Measurements from ENCODE around the gene POP7.

The POP7 gene

DNA sequence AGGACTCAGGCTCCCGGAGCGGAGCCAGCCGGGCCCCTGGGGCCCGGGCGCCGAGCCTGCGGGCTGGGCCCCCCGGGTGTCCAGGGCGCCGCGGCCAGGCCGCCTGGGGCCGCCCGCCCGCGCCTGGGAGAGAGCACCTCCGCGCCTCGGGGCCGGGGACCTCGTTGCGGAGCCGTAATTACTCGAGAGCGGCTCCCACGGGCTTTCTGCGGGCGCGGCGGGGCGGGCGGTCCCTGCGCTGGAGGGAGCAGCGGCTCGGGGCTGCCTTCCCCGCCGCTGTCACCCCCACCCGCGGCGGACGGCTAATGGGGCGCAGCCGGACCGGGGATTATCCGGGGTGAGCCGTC lies 30.8 kb upstream of the POP7 start:
- Histone ChIP-seq H3K27me3 (ENCODE audit: insufficient read depth, low read length) (no peaks in the 10 kb centered on the region), H3K9me3 (ENCODE audit: low read length) (no peaks in the 10 kb centered on the region), H3K4me1 (ENCODE audit: insufficient read depth, low read length) (peaks cover 6% of the 10 kb centered on the region), H3K36me3 (ENCODE audit: insufficient read depth, low read length) (peaks cover 35% of the 10 kb centered on the region), H3K4me3 (ENCODE audit: low read length) (peak overlapping the region; percentile 97), H2AFZ (ENCODE audit: low read depth, low read length) (no peak overlapping the region)

DNA sequence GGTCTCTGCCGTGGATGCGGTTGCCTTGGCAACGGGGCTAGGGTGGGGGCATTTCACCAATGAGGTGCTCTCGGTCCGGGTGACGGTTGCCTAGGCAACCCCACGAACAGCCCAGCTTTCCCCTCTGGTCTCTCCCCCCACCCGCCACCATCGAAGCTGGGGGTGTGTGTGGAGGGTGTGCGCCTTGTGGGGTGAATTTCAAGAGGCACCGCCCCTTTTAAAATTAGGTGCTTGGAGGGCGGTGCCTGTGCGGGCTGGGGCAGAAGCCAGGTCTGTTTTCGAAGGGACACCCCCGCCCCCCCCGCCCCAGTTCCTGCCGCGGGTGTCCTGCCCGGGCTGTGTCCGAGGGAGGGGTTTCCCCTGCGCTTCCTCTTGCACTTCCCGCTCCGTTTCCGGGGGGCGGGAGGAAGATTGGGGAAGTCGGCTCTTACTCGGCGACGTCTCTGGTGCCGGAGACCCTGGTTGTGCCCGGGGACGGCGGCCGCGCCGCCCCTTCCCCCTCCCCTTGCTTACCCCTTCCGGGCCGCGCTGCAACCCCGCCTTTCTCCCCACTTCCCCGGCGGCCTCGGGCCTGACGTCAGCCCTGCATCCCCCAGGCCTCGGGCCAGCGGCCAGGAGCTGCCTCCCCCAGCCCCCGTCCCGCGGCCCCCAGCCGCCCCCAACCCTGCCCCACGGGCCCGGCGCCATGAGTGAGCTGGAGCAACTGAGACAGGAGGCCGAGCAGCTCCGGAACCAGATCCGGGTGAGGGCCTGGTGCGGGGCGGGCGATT lies 30.2 kb upstream of the POP7 start:
- Histone ChIP-seq H2AFZ (ENCODE audit: low read depth, low read length) (no peak overlapping the region), H3K36me3 (ENCODE audit: insufficient read depth, low read length) (peaks cover 41% of the 10 kb centered on the region), H3K9me3 (ENCODE audit: low read length) (no peaks in the 10 kb centered on the region), H3K4me1 (ENCODE audit: insufficient read depth, low read length) (peaks cover 6% of the 10 kb centered on the region), H3K27me3 (ENCODE audit: insufficient read depth, low read length) (no peaks in the 10 kb centered on the region), H3K4me3 (ENCODE audit: low read length) (peak overlapping the region; percentile 97)

DNA sequence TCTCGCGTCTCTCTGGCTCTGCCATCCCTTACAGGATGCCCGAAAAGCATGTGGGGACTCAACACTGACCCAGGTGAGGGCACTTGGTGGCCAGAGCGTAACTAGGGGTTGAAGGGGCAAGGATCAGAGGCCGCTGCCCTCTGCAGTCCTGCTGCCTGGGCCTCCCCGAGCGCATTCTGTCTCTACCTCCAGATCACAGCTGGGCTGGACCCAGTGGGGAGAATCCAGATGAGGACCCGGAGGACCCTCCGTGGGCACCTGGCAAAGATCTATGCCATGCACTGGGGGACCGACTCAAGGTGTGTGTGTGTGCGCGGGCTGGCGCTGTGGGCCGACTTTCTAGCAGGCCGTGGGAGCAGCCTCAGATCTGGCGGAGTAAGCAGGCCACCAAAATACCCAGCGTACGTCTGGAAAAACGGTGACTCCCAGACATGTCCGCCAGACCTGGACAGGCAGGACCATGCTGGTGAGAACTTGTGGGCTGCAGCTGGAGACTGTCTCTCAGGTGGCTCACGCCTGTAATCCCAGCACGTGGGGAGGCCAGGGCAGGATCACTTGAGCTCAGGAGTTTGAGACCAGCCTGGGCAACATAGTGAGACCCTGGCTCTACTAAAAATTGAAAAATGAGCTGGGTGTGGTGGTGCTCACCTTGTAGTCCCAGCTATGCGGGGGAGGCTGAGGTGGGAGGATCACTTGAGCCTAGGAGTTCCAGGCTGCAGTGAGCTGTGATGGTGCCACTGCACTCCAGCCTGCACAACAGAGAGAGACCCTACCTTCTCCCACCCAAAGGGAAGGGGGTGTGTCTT lies 29.2 kb upstream of the POP7 start:
- H3K4me3 ChIP-seq (ENCODE audit: low read length): peak overlapping the region; percentile 97
- H2AFZ ChIP-seq (ENCODE audit: low read depth, low read length): no peak overlapping the region
- peaks cover 47% of the 10 kb centered on the region for H3K36me3 ChIP-seq (ENCODE audit: insufficient read depth, low read length)
- peaks cover 6% of the 10 kb centered on the region for H3K4me1 ChIP-seq (ENCODE audit: insufficient read depth, low read length)
- H3K9me3 ChIP-seq (ENCODE audit: low read length): no peaks in the 10 kb centered on the region
- H3K27me3 ChIP-seq (ENCODE audit: insufficient read depth, low read length): no peaks in the 10 kb centered on the region

DNA sequence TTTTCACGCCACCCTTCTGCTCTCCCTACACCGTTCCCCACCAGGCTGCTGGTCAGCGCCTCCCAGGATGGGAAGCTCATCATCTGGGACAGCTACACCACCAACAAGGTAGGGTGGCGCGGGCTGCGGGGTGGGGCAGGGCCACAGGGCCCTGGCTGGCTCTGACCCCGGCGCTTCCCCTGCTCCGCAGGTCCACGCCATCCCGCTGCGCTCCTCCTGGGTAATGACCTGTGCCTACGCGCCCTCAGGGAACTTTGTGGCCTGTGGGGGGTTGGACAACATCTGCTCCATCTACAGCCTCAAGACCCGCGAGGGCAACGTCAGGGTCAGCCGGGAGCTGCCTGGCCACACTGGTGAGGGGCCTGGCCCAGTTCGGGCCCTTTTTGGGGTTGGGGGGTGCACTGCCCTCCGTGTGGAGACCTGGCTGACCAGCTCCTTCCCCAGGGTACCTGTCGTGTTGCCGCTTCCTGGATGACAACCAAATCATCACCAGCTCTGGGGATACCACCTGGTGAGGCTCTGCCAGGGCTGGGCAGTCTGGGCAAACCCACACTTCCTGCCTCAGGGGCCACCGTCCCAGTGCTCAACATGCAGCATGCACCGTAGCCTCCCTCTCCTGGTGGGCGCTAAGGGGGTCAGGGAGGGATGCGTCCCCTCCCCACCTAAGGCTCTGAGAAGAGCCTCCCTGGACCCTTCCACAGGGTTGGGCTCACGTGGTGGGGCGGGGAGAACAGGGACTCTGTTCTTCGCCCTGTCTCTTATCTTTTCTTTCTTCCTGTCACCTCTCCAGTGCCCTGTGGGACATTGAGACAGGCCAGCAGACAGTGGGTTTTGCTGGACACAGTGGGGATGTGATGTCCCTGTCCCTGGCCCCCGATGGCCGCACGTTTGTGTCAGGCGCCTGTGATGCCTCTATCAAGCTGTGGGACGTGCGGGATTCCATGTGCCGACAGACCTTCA lies 28.3 kb upstream of the POP7 start:
- peaks cover 56% of the 10 kb centered on the region for H3K36me3 ChIP-seq (ENCODE audit: insufficient read depth, low read length)

DNA sequence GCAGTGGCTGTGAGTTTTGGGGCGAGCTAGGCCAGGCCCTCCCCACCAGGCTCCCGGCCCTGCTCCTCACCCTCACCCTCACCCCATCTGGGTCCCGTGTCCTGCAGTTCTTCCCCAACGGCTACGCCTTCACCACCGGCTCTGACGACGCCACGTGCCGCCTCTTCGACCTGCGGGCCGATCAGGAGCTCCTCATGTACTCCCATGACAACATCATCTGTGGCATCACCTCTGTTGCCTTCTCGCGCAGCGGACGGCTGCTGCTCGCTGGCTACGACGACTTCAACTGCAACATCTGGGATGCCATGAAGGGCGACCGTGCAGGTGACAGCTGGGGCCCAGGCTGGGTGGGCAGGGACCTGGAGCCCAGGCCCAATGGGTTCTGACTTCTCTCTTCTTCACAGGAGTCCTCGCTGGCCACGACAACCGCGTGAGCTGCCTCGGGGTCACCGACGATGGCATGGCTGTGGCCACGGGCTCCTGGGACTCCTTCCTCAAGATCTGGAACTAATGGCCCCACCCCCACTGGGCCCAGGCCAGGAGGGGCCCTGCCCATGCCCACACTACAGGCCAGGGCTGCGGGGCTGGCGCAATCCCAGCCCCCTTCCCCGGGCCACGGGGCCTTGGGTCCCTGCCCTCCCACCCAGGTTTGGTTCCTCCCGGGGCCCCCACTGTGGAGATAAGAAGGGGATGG lies 27.5 kb upstream of the POP7 start:
- Histone ChIP-seq H3K4me1 (ENCODE audit: insufficient read depth, low read length) (peaks cover 6% of the 10 kb centered on the region), H3K27me3 (ENCODE audit: insufficient read depth, low read length) (no peaks in the 10 kb centered on the region), H3K9me3 (ENCODE audit: low read length) (no peaks in the 10 kb centered on the region), H3K36me3 (ENCODE audit: insufficient read depth, low read length) (peaks cover 63% of the 10 kb centered on the region), H3K4me3 (ENCODE audit: low read length) (no peak overlapping the region), H2AFZ (ENCODE audit: low read depth, low read length) (no peak overlapping the region)

More for the DNA sequence above, 28.3 kb upstream of the POP7 start:
- Histone ChIP-seq H3K4me3 (ENCODE audit: low read length) (no peak overlapping the region), H3K9me3 (ENCODE audit: low read length) (no peaks in the 10 kb centered on the region), H3K27me3 (ENCODE audit: insufficient read depth, low read length) (no peaks in the 10 kb centered on the region), H2AFZ (ENCODE audit: low read depth, low read length) (no peak overlapping the region), H3K4me1 (ENCODE audit: insufficient read depth, low read length) (peaks cover 6% of the 10 kb centered on the region)

DNA sequence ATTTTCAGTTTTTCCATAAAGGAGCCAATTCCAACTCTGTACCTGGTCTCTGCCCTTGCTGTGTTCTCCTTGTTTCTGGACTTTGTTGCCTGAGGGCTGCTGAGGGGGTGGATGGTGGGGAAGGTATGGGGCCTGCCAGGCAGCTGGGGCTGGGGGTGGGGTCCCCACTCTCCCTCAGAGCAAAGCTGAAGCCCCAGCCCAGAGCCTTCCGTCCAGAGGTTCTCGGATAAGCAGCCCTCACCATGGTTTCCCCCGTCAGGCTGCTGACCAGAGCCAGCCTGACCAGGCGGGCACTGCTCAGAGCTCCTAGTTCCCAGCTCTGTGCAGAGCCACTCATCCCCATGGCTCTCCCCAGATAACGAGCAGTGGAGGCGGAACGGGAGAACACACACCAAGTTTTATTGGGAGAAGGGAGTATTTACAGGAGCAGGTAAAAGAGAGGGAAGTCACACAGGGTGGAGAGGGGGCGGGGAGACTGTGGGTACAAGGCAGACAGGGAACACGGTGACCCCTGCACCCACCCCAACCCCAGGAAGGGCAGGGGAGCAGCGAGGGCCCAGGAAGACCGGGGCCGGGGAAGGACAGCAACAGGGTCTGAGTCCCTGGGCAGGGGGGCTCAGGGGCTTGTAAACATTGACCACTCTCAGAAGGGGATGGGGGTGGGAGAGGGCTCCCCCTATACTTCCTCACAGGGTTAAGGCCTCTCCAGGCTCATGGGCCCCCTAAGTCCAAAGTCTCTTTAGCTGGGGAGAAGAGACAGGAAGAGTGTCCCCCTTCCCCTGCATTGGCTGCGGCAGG lies 26.6 kb upstream of the POP7 start:
- Histone ChIP-seq H3K36me3 (ENCODE audit: insufficient read depth, low read length) (peaks cover 69% of the 10 kb centered on the region), H3K27me3 (ENCODE audit: insufficient read depth, low read length) (no peaks in the 10 kb centered on the region), H3K4me1 (ENCODE audit: insufficient read depth, low read length) (peaks cover 6% of the 10 kb centered on the region), H3K9me3 (ENCODE audit: low read length) (no peaks in the 10 kb centered on the region), H3K4me3 (ENCODE audit: low read length) (no peak overlapping the region), H2AFZ (ENCODE audit: low read depth, low read length) (no peak overlapping the region)

DNA sequence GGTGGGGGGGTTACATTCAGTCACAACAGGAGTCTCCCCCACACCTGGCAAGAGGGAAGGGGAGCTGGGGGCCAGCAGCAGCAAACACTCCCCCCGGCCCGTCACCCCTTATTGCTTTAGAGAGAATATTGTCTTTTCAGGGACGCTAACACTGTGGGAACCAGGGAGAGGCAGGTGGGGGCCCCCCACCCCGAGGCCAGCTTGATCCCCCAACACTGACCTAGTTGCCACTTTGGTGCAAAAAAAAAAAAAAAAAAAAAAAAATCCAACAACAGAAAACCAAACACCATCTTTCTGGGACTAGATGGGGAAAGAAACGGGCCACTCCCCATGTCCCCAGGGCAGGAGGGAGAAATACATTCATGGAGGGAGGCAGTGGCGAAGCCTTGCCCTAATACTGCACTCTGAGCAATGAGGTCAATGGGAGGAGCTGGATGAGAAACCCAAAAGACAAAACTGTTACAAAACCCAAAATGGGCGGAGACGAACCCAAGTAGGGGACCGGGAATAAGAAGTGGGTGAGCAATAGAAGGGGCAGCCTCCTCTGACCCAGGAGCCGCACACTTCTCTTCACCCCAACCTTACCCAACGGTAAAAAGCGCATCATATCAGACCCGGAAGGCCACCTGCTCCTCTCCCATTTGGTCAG lies 25.9 kb upstream of the POP7 start:
- Histone ChIP-seq H3K9me3 (ENCODE audit: low read length) (no peaks in the 10 kb centered on the region), H3K4me1 (ENCODE audit: insufficient read depth, low read length) (peaks cover 6% of the 10 kb centered on the region), H3K27me3 (ENCODE audit: insufficient read depth, low read length) (no peaks in the 10 kb centered on the region), H2AFZ (ENCODE audit: low read depth, low read length) (no peak overlapping the region), H3K4me3 (ENCODE audit: low read length) (no peak overlapping the region), H3K36me3 (ENCODE audit: insufficient read depth, low read length) (peaks cover 76% of the 10 kb centered on the region)

DNA sequence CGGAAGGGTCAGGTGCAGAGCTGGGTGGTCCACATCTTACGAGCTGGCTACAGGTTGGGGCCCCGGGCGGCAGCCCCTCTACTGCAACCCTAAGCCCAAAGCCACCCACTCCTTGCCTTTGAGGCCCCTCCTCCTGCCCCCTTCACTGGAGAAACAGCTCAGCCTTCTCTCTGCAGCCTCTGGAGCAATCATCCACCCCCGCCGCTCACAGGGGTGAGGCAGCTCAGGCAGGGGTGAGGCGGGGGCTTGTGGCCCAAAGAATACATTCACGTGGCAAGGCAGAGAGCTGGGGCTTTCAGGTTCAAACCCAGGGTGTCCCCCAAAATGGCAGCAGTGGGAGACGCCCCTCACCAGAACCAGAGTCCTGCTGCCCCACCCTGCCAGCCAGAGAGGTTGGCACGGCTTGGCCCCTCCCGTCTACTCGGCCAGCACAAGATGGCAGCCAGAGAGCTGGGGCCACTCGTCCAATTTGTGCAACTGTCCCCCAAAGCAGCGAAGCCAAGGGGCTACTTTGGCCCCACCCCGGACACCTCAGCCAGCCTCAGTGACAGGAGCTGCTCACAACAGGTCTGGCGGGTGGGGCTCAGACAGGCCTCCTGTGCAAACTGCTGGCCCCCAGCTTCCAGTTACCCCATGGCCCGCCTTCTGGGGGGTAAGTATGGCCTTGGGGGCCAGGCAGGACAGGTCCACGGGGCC lies 25.2 kb upstream of the POP7 start:
- Histone ChIP-seq H3K9me3 (ENCODE audit: low read length) (no peaks in the 10 kb centered on the region), H3K4me1 (ENCODE audit: insufficient read depth, low read length) (peaks cover 6% of the 10 kb centered on the region), H3K27me3 (ENCODE audit: insufficient read depth, low read length) (no peaks in the 10 kb centered on the region), H3K4me3 (ENCODE audit: low read length) (no peak overlapping the region), H3K36me3 (ENCODE audit: insufficient read depth, low read length) (peaks cover 83% of the 10 kb centered on the region), H2AFZ (ENCODE audit: low read depth, low read length) (no peak overlapping the region)

DNA sequence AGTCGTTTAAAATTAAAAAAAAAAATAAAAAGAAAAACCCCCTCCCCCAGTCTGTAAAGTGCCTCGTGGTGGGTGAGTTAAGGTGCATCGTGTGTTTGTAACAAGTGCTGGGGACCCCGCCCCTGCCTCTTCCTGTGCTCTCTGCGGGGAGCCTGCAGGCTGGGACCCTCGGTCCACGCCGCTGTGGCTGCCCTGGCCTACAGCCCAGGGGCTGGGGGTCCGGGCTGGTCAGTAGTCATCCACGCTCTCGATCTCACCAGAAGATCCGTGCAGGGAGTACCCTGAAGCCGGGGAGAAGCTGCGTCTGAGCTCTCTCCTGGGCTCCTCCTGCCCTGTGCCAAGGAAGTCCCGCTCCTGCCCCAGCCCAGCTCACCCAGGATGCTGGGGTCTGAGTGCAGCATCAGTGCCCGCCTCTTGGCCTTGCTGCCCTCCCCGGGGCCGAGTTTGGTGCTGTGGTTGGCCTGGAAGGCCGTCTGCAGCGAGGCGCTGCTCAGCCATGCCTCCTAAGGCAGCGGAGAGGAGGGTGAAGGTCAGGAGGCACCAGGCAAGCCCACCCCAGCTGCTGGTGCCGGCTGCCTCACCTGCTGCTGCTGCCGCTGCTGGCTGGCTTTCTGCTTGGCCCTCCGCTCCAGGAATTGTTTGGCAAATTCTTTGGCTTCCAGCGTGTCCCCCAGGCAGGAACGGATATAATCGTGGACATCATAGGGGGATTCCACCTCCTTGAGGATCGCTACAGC lies 24.3 kb upstream of the POP7 start:
- Histone ChIP-seq H2AFZ (ENCODE audit: low read depth, low read length) (no peak overlapping the region), H3K36me3 (ENCODE audit: insufficient read depth, low read length) (peaks cover 91% of the 10 kb centered on the region)

DNA sequence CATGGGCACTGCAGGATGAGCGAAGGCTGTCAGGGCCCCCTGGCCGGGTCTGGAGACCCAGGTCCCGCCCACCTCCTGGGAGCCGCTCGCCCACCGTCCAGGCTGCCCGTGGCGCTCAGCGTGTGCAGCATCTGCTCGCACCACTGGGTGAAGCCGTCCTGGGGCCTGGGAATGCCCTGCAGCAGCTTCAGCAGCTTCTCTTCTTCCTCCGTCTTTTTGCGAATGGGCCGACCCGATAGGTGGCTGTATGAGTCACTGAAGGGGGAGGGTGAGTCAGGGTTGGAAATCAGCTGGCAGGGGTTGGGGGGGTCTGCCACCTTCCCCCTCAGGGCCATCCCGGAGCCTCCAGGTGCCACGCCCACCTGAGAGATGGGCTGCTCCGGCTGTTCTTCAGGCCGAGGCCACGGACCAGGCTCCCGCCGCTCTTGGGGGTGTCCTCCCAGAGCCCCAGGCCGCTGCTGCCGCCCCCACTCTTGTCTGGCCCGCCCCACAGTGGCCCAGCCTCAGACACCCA lies 23.6 kb upstream of the POP7 start:
- no peak overlapping the region for H2AFZ ChIP-seq (ENCODE audit: low read depth, low read length)
- H3K4me3 ChIP-seq (ENCODE audit: low read length): no peak overlapping the region
- H3K9me3 ChIP-seq (ENCODE audit: low read length): no peaks in the 10 kb centered on the region
- H3K36me3 ChIP-seq (ENCODE audit: insufficient read depth, low read length): peaks cover 90% of the 10 kb centered on the region
- H3K4me1 ChIP-seq (ENCODE audit: insufficient read depth, low read length): no peaks in the 10 kb centered on the region
- no peaks in the 10 kb centered on the region for H3K27me3 ChIP-seq (ENCODE audit: insufficient read depth, low read length)

More for the DNA sequence above, 24.3 kb upstream of the POP7 start:
- no peak overlapping the region for H3K4me3 ChIP-seq (ENCODE audit: low read length)
- no peaks in the 10 kb centered on the region for H3K27me3 ChIP-seq (ENCODE audit: insufficient read depth, low read length)
- H3K4me1 ChIP-seq (ENCODE audit: insufficient read depth, low read length): no peaks in the 10 kb centered on the region
- no peaks in the 10 kb centered on the region for H3K9me3 ChIP-seq (ENCODE audit: low read length)

All from neuron (in vitro differentiated cells).